GM23248 (cell line): ENCODE data around the gene FRMD5.

Experiments used
- EZH2 ChIP-seq: fragments of 200-600 bp; sonication (generic); IDR thresholded peaks from 2 replicates; pipeline ENCODE4 v1.6.1; 2018; ENCODE audit warnings: antibody characterized with exemption, mild to moderate bottlenecking; ENCODE audit not compliant: insufficient read depth, poor library complexity, severe bottlenecking
- EZH2phosphoT487 ChIP-seq: fragments of 200-600 bp; sonication (generic); IDR thresholded peaks from 2 replicates; pipeline ENCODE4 v1.6.1; 2018; ENCODE audit warnings: antibody characterized with exemption, moderate library complexity, mild to moderate bottlenecking, low read depth; ENCODE audit not compliant: insufficient read depth

DNA sequence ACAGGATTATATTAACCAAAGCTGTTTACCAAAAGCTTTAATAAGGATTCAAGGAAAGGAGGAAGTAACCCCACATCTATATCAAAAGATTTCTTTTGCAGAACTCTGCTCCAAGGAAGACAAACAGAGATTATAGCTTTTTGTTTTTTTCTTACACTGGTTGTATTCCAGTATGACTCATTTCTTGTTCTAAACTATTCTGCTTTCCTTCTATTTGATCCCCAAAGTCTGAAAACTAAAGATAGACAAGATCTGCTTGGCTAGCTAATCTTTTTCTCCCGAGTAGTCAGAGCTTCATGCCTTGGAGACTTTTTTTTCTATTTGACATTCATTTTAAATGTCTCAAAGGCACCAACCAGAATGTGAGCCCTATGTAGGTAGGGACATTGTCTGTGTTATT, 36.8 kb upstream of the FRMD5 start:
- TF ChIP-seq EZH2 (no peak), EZH2phosphoT487 (no peak)
